ENCODE measurements around the gene AIF1. TPM values are rescaled to one million over a fixed set of nuclear protein-coding genes. Genes with fewer than 3 reads are reported as not detected.

AIF1 gene
- total and polyA plus RNA-seq, 10 donors = 258 to 479 (median 311) TPM

- peak overlapping the region in 6 of 8 donors; percentile 57 to 89 (median 73) for H3K4me3 ChIP-seq
- DNase-seq = no peak
- no peaks in the 10 kb centered on the region for H3K9me3 ChIP-seq
- no peaks in the 10 kb centered on the region for H3K27me3 ChIP-seq (replicated peaks in 1 of 7)
- H3K4me1 ChIP-seq = peaks cover 14 to 43% (median 29%) of the 10 kb centered on the region in 6 donors
- TF ChIP-seq POLR2AphosphoS5 (IDR thresholded peaks at IDR 0.05) = no peak
- TF ChIP-seq POLR2A (IDR thresholded peaks at IDR 0.05) = no peak
- no peak for TF ChIP-seq CTCF (IDR thresholded peaks at IDR 0.05 in 8 of 11, conservative IDR thresholded peaks at IDR 0.05 in 3 of 11)
- 34 to 60% (median 50%) methylated on average over 4 of the region's 4 CpGs for WGBS, 5 donors
- intact Hi-C loops (cut with DNase I; ENCODE audit: low total_unique reads) = no loop called here
- peaks cover 7 to 49% (median 38%) of the 10 kb centered on the region in 6 donors for H3K36me3 ChIP-seq
- H3K27ac ChIP-seq = peak overlapping the region in 7 of 8 donors; percentile 97 to 100 (median 99)
Measured at GRCh38 chr6:31621991-31622390, 7.0 kb downstream of the AIF1 start.

- Histone ChIP-seq H3K36me3 (peaks cover 7 to 56% (median 45%) of the 10 kb centered on the region in 6 donors), H3K27ac (peak overlapping the region in 6 of 8 donors; percentile 97 to 100 (median 99)), H3K9me3 (no peaks in the 10 kb centered on the region), H3K4me1 (peaks cover 14 to 37% (median 28%) of the 10 kb centered on the region in 6 donors), H3K4me3 (peak overlapping the region in 1 of 8 donors; percentile 84), H3K27me3 (replicated peaks in 1 of 7) (no peaks in the 10 kb centered on the region)
- DNase-seq = no peak
- 60 to 78% (median 70%) methylated on average over 10 of the region's 10 CpGs for WGBS, 5 donors
- intact Hi-C loops (cut with DNase I; ENCODE audit: low total_unique reads) = no loop called here
- TF ChIP-seq POLR2A (IDR thresholded peaks at IDR 0.05) (no peak), POLR2AphosphoS5 (IDR thresholded peaks at IDR 0.05) (no peak), CTCF (IDR thresholded peaks at IDR 0.05 in 8 of 11, conservative IDR thresholded peaks at IDR 0.05 in 3 of 11) (no peak)
Measured at GRCh38 chr6:31622684-31623091, 7.7 kb downstream of the AIF1 start.

GRCh38 chr6:31624070-31624469, 9.0 kb downstream of the AIF1 start:
- peaks cover 14 to 32% (median 26%) of the 10 kb centered on the region in 6 donors for H3K4me1 ChIP-seq
- TF ChIP-seq POLR2AphosphoS5 (IDR thresholded peaks at IDR 0.05) = peak in 1 of 3 donors; percentile 21
- no peak for TF ChIP-seq CTCF (IDR thresholded peaks at IDR 0.05 in 8 of 11, conservative IDR thresholded peaks at IDR 0.05 in 3 of 11)
- H3K27me3 ChIP-seq (replicated peaks in 1 of 7) = no peaks in the 10 kb centered on the region
- no peaks in the 10 kb centered on the region for H3K9me3 ChIP-seq
- H3K36me3 ChIP-seq = peaks cover 7 to 70% (median 59%) of the 10 kb centered on the region in 6 donors
- intact Hi-C loops (cut with DNase I; ENCODE audit: low total_unique reads) = no loop called here
- 86 to 93% (median 92%) methylated on average over 10 of the region's 10 CpGs for whole genome bisulfite sequencing, 5 donors
- no peak overlapping the region for H3K4me3 ChIP-seq
- H3K27ac ChIP-seq = no peak overlapping the region
- no peak for DNase-seq

GRCh38 chr6:31626952-31627351, 11.9 kb downstream of the AIF1 start:
- Histone ChIP-seq H3K4me1 (peaks cover 10 to 18% (median 11%) of the 10 kb centered on the region in 6 donors), H3K27me3 (replicated peaks in 1 of 7) (no peaks in the 10 kb centered on the region), H3K4me3 (no peak overlapping the region), H3K9me3 (no peaks in the 10 kb centered on the region), H3K27ac (no peak overlapping the region), H3K36me3 (peaks cover 7 to 99% (median 88%) of the 10 kb centered on the region in 6 donors)
- intact Hi-C loops (cut with DNase I; ENCODE audit: low total_unique reads) = no loop called here
- no peak for TF ChIP-seq CTCF (IDR thresholded peaks at IDR 0.05 in 8 of 11, conservative IDR thresholded peaks at IDR 0.05 in 3 of 11)
- TF ChIP-seq POLR2A (IDR thresholded peaks at IDR 0.05) = no peak
- TF ChIP-seq POLR2AphosphoS5 (IDR thresholded peaks at IDR 0.05) = peak in 1 of 3 donors; percentile 7
- DNase-seq = no peak
- WGBS, 5 donors = 91 to 96% (median 94%) methylated on average over 10 of the region's 10 CpGs

Data from spleen (tissue), 11 donors.